IPS DF 19.7 (cell line): ENCODE results near the gene HNRNPA2B1.
"Not testable (repeated sequence)": the region's sequence is repeated elsewhere in the genome, so short reads cannot be mapped to it uniquely, and the experiment has no call there.

ENCODE experiments used
- DNase-seq: peaks from one replicate; pipeline ENCODE4 v3.0.0-alpha.2; 2013; ENCODE audit warnings: low read depth, low spot score

HNRNPA2B1 gene

GRCh38 chr7:26166684-26167266 is 33.8 kb downstream of the HNRNPA2B1 start:
- no peak for DNase-seq

GRCh38 chr7:26165950-26166683 is 34.4 kb downstream of the HNRNPA2B1 start:
- no peak for DNase-seq

DNA sequence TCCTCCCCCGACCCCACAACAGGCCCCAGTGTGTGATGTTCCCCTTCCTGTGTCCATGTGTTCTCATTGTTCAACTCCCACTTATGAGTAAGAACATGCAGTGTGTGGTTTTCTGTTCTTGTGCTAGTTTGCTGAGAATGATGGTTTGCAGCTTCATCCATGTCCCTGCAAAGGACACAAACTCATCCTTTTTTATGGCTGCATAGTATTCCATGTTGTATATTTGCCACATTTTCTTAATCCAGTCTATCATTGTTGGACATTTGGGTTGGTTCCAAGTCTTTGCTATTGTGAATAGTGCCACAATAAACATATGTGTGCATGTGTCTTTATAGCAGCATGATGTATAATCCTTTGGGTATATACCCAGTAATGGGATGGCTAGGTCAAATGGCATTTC is 36.7 kb downstream of the HNRNPA2B1 start:
- not testable (repeated sequence) for DNase-seq

GRCh38 chr7:26162431-26162830 is 38.1 kb downstream of the HNRNPA2B1 start:
- no peak for DNase-seq

DNA sequence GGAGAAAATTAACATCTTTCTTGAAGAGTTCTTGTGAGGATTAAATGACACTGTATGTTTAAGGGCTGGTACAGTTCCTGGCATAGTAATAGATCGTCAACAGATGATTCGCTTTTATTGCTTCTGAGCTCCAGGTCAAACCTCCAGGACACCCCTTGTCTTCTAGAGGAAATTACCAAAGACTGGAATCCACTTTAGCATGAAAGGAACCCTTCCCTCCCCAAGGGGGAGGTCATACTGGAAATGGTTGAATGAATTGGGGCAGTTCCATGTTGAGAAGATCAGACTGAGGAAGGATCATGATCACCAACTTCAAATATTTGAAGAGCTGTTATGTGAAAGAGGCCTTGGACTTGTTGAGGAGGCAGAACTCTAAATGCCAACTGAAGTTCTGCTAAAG is 39.6 kb downstream of the HNRNPA2B1 start:
- no peak for DNase-seq

GRCh38 chr7:26159243-26159642 is 41.3 kb downstream of the HNRNPA2B1 start:
- DNase-seq = no peak

GRCh38 chr7:26157520-26158105 is 42.9 kb downstream of the HNRNPA2B1 start:
- no peak for DNase-seq

DNA sequence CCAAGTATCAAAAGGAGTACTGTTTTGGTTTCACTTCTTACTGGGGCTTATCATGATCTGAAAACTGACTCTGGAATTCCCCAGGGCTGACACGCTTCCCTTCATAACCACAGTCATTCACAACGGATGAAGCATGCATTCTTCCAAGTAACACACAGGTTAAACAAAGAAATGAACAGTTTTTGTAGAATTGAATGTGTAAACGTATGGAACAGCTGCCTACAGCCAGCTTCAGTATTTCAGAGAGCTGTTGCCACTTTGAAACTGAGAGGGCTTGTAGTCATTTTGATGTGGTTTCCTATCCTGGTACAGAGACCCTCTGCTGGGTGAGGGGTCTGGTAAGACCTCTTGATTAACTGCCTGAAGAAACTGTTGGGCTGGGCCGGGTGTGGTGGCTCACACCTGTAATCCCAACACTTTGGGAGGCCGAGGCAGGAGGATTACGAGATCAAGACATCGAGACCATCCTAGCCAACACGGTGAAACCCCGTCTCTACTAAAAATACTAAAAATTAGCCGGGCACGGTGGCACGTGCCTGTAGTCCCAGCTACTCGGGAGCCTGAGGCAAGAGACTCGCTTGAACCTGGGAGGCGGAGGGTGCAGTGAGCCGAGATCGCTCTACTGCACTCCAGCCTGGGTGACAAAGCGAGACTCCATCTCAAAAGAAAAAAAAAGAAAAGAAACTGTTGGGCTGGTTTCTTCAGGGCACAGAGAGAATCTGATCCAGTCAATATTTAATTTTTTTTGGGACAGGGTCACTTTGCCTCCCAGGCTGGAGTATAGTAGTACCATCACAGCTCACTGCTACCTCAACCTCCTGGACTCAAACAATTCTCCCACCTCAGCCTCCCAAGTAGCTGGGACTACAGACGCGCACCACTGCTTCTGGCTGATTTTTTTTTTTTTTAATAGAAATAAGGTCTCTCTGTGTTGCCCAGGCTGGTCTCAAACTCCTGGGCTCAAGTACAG is 43.8 kb downstream of the HNRNPA2B1 start:
- no peak for DNase-seq

DNA sequence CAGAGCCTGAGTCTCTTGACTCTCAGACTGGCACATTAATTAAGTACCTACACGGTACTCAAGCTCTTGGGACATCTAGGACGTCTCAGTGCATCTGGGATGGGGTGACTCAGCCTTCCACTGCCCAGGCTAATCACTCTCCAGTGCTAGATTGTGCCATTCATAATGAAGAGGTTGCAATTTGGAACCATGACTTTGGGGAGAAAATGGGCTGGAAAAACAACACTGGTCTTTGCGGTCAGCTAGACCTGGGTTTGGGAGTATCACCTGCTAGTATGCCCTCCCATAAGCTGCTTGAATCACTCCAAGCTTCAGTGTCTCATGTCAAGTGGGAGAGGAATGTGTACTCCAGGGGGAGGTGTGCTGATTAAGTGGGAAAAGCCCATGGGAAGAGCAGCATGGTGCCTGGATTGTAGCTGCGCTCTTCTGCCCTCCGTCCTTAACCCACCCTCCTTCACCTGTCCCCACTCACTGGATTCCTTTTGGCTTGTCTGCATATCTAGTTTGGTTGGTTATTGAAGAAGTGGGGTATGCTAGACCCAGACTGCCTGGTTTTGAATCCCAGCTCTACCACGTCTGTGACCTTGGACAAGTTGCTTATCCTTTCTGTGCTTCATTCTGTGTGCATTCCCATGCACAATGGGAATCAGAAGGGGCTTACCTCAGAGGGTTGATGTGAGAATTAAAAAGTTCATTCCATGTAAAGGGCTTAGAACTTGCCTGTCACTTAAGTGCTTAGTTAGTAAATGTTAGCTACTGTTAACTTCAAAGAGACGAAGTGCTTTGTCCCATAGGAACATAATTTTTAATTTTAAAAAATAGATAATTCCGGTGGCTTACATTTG is 44.8 kb downstream of the HNRNPA2B1 start:
- no peak for DNase-seq

DNA sequence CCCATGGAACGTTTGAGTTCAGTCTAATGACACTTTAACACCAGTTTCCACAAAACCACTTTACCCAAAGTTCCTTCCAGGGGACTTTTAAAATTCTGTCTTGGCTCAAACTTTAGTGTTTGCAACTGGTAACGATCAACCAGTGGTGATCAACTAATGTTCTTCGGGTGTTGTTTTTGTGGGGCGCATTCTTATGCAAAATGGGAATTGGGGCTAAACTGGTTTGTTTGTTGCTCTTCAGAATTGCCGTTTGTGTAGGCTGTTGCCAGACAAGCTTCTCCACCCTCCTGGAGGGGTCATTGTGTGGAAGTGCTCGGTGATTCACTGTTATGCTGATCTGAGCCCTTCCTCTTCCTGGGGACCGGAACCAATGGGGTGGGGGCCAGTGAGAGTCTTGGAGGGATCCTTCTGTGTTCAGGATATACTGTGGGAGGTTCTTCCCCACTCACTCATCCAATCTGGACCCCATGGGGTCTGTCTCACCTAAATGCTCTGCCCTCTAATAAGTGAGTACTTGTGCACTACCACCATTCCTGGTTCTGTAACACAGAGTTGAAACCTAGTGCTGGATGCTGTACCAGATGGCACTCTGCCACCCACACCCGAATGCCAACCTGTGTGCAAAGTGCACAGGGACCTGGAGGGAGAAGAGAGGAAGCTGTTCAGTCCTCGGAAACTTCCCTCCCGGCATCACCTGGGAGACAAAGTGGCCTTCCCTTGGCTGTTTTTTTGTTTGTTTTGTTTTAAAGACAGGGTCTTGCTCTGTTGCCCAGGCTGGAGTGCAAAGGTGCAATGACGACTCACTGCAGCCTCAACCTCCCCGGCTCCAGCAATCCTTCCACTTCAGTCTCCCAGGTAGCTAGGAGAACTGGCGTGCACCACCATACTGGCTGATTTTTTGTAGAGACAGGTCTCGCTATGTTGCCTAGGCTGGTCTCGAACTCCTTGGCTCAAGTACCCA is 46.4 kb downstream of the HNRNPA2B1 start:
- DNase-seq = peak; percentile 90

DNA sequence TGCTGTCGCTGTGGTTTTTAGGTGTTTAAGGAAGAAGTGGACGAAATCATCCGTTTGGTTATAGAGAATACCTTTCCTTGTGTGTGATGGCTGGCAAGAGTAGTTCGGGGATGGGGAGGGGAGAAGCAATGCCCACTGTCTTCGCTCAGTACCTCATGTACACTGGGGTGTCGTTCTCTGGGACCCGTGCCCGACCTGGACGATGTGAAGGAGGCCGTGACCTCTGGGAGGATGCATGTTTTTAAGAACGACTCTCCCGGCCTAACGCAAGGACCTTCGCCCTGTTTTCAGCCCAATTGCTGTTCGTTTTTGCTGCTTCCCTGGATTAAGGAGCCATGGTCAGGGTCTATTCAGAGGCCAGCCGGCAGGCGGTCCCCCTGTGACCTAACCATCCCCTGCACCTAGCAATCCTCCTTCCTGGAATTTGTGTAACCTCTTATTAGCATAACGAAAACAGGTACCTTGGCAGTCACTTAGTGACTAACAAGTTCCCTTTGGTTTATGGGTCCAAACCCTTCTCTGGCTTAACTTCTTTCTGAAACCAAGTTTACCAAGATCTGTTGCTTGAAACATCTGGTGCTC is 47.2 kb downstream of the HNRNPA2B1 start:
- no peak for DNase-seq

GRCh38 chr7:26152782-26153240 is 47.7 kb downstream of the HNRNPA2B1 start:
- not testable (repeated sequence) for DNase-seq

DNA sequence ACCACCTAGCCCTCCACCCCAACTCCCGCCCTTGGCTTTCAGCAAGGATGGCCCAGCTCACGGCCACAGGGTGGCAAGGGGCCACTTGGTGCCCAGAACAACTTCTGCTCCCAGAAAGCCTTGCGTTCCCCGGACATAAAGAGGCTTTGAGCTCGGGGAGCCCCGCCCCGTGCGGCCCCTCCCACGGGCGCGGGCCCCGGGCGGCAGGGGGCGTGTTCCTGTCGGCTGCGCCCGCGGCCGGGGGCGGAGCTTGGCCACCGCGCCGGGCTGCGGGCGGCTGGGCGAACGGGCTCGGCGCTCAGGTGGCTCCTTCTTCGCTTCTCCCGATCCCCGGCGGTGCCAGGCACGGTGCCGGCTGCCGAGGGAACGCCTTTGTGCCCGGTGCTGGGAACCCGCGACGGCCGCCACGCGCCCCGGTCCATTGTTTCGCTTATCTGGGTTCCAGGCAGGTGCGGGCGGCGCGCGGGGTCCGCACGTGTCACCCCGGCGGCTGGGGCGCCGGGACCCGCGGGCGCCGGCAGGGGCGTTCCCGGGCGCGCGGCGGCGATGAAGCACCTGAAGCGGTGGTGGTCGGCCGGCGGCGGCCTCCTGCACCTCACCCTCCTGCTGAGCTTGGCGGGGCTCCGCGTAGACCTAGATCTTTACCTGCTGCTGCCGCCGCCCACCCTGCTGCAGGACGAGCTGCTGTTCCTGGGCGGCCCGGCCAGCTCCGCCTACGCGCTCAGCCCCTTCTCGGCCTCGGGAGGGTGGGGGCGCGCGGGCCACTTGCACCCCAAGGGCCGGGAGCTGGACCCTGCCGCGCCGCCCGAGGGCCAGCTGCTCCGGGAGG is 48.4 kb downstream of the HNRNPA2B1 start, which contains the start of gene NFE2L3:
NFE2L3 (plus strand) TSS at position 246 of the 829 bp plus-strand sequence; CDS start at position 547, 301 bp downstream.
- no peak for DNase-seq

DNA sequence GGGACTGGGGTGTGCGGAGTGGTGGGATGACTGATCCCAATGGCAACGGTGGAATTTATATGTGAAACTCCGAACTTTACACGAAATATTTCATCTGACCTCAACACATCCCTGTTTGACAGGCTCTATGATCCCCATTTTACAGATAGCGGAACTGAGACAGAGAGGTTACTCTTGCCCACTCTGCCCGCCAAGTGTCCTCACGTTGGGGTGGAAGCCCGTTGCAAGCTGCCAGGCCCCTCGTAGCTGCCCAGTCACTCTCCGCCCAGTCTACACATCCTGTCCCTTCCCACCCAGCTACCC is 48.9 kb downstream of the HNRNPA2B1 start:
- DNase-seq = no peak

DNA sequence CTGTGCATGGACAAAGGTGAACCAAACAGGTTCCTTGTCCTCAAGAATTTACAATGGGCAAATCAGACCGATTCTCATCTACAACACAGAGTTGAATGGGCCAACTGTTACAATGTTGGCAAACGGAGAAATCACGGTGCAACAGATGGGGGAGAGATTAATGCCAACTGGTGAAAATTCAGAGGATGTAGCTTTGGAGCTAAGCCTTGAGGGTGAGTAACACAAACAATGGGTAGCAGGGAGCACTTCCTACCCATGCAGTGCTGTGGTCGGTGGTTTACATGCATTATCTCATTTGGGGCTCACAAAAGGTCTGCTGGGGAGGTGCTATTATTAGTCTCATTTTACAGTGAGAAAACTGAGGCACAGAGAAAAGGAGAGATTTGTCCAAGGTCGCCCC is 49.5 kb downstream of the HNRNPA2B1 start:
- no peak for DNase-seq

DNA sequence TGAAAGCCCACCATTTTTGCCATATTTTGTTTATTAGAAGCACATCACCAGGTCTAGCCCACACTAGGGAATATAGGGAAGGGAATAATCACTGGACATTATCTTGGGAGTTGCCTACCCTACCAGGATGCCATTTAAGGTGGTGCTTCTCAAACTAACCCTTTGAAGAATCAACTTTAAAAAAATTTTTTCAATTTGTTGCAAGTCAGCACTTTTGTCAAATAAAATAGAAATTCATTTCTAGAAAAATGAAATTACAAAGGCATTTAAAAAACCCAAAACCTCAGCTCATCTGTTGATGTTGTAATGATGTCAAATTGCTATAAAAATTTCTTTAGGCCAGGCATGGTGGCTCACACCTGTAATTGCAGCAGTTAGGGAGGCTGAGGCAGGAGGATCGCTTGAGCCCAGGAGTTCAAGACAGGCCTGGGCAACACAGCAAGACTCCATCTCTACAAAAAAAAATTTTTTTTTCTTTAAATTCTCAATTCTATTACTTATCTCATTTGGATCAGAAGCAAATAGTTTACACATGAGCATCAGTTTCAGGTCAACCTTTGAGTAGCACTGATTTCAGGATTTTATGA is 51.1 kb downstream of the HNRNPA2B1 start:
- DNase-seq = no peak

DNA sequence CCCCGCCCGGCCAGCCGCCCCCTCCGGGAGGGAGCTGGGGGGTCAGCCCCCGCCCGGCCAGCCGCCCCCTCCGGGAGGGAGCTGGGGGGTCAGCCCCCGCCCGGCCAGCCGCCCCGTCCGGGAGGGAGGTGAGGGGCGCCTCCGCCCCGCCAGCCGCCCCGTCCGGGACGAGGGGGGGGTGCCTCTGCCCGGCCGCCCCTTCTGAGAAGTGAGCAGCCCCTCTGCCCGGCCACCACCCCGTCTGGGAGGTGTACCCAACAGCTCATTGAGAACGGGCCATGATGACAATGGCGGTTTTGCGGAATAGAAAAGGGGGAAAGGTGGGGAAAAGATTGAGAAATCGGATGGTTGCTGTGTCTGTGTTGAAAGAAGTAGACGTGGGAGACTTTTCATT is 52.2 kb downstream of the HNRNPA2B1 start:
- not testable (repeated sequence) for DNase-seq
